ENCODE measurements around the gene ROPN1L. TPM values are rescaled to one million over a fixed set of nuclear protein-coding genes. Genes with fewer than 3 reads are reported as not detected.

ROPN1L gene
- total and polyA plus RNA-seq, 10 donors = 2.0 to 27.9 (median 11.4) TPM

DNA sequence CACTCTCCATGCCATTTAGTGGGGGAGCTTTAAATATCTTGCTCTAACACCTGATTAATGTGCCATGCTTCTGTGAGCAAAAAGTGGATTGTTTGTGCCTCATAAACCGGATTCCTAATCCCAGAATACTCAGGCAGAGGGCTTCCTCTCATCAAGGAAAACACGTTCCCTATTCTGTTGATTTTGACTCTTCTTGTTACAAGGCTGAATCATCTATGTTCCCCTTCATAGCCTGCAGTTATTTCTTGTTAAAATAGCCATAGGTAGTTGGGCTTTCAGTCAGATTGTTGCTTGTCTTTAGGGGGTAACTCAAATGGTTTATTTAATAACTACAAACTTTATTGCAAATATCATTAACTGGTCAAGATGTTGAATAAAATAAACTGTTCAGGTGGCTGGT lies 26.6 kb downstream of the ROPN1L start:
- Histone ChIP-seq H3K9me3 (no peaks in the 10 kb centered on the region), H3K27ac (no peak overlapping the region), H3K27me3 (replicated peaks in 1 of 7) (peaks cover 0 to 3% (median 0%) of the 10 kb centered on the region in 7 donors), H3K36me3 (peaks cover 0 to 11% (median 0%) of the 10 kb centered on the region in 6 donors), H3K4me3 (no peak overlapping the region), H3K4me1 (peaks cover 0 to 21% (median 10%) of the 10 kb centered on the region in 6 donors)
- DNase-seq = no peak
- intact Hi-C loops (cut with DNase I; ENCODE audit: low total_unique reads) = no loop called here
- 51 to 75% (median 62%) methylated on average over 2 of the region's 2 CpGs for WGBS, 5 donors
- no peak for TF ChIP-seq POLR2A (IDR thresholded peaks at IDR 0.05)
- TF ChIP-seq, protein P1, sequence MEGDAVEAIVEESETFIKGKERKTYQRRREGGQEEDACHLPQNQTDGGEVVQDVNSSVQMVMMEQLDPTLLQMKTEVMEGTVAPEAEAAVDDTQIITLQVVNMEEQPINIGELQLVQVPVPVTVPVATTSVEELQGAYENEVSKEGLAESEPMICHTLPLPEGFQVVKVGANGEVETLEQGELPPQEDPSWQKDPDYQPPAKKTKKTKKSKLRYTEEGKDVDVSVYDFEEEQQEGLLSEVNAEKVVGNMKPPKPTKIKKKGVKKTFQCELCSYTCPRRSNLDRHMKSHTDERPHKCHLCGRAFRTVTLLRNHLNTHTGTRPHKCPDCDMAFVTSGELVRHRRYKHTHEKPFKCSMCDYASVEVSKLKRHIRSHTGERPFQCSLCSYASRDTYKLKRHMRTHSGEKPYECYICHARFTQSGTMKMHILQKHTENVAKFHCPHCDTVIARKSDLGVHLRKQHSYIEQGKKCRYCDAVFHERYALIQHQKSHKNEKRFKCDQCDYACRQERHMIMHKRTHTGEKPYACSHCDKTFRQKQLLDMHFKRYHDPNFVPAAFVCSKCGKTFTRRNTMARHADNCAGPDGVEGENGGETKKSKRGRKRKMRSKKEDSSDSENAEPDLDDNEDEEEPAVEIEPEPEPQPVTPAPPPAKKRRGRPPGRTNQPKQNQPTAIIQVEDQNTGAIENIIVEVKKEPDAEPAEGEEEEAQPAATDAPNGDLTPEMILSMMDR (IDR thresholded peaks at IDR 0.05 in 8 of 11, conservative IDR thresholded peaks at IDR 0.05 in 3 of 11) = no peak
- TF ChIP-seq POLR2AphosphoS5 (IDR thresholded peaks at IDR 0.05) = no peak

DNA sequence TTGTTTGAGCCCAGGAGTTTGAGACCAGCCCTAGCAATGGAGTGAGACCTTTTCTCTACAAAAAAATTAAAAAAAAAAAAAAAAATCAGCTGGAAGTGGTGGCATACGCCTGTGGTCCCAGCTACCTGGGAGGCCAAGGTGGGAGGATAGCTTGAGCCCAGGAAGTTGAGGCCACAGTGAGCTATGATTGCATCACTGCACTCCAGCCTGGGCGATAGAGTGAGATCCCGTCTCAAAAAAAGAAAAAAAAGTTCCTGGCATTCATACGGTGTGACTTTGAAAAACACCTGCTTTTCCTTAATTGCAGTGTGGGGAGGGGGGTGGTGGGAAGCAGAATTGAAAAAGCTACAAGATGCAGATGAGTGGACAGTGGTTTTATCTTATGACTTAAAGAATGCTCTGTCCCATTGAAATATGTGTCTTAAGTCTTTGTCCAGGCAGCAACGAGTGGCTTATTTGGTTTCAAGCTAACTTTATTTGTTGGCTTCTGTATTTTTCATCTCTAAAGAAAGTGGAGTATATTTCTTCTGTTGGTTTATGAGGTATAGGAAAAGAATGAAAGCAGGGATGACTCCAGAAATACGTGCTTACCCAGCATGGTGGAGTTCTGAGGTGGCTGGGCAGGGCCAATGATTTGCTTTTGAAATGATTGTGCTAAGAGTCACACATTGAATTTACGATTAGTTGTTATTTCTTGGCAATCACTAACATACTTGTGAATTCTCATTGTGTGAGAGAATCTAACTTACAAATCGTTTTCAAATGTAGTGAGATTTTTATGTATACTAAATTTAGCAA lies 27.8 kb downstream of the ROPN1L start:
- Histone ChIP-seq H3K27me3 (replicated peaks in 1 of 7) (no peaks in the 10 kb centered on the region), H3K36me3 (peaks cover 0 to 4% (median 0%) of the 10 kb centered on the region in 6 donors), H3K4me1 (peaks cover 0 to 21% (median 10%) of the 10 kb centered on the region in 6 donors), H3K9me3 (peaks cover 0 to 5% (median 0%) of the 10 kb centered on the region in 8 donors), H3K4me3 (no peak overlapping the region), H3K27ac (no peak overlapping the region)
- intact Hi-C loops (cut with DNase I; ENCODE audit: low total_unique reads) = no loop called here
- DNase-seq = no peak
- 75 to 86% (median 81%) methylated on average over 8 of the region's 8 CpGs for WGBS, 5 donors
- TF ChIP-seq, protein P1 (IDR thresholded peaks at IDR 0.05 in 8 of 11, conservative IDR thresholded peaks at IDR 0.05 in 3 of 11) = no peak
- TF ChIP-seq POLR2AphosphoS5 (IDR thresholded peaks at IDR 0.05) = no peak
- TF ChIP-seq POLR2A (IDR thresholded peaks at IDR 0.05) = no peak

DNA sequence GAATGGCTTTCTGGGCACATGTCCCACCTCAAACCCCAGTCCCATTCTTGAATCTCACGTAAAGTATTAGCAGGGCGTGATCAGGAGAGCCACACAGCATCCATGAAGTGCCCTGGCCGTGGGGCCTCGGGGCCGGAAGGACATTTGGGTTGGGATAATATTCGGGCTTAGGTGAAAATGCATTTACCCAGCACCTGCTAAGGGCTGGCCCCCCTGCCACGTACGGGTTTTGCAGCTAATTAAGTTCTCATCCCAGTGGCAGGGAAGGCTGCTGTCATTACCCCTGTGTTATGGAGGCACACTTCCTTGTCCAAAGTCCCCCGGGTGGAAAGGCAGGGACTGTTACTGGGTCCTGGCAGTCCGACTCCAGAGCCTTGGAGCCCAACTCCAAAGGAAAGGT lies 29.0 kb downstream of the ROPN1L start:
- WGBS, 5 donors = 91 to 96% (median 94%) methylated on average over 8 to 10 of the region's 10 CpGs
- DNase-seq = peak; percentile 36
- Histone ChIP-seq H3K36me3 (peaks cover 0 to 4% (median 0%) of the 10 kb centered on the region in 6 donors), H3K9me3 (peaks cover 0 to 17% (median 11%) of the 10 kb centered on the region in 8 donors), H3K4me1 (peaks cover 0 to 21% (median 10%) of the 10 kb centered on the region in 6 donors), H3K27ac (no peak overlapping the region), H3K4me3 (no peak overlapping the region), H3K27me3 (replicated peaks in 1 of 7) (no peaks in the 10 kb centered on the region)
- intact Hi-C loops (cut with DNase I; ENCODE audit: low total_unique reads) = no loop called here
- TF ChIP-seq POLR2A (IDR thresholded peaks at IDR 0.05) (no peak), POLR2AphosphoS5 (IDR thresholded peaks at IDR 0.05) (no peak)
- TF ChIP-seq, protein P1 (IDR thresholded peaks at IDR 0.05 in 8 of 11, conservative IDR thresholded peaks at IDR 0.05 in 3 of 11) = no peak

DNA sequence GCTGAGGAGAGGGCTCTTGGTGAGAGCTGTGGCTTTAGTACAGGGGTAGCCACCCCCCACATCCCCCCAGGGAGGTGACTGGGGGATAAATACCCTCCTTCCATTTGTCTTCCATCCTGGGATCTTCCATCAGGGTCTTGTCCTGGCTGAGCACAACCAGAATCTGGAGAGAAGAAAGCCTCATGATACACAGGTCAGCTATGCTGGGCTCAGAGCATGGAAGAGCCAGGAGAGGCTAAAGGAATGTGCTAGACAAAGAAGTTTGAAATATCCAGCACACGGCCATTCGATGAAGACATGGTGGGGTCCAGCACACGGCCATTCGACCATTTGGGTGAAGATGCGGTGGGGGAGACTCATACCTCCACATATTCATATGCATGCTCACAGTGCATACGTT lies 30.0 kb downstream of the ROPN1L start:
- intact Hi-C loops (cut with DNase I; ENCODE audit: low total_unique reads) = no loop called here

More for the DNA sequence above, 30.0 kb downstream of the ROPN1L start:
- no peak overlapping the region for H3K4me3 ChIP-seq
- H3K9me3 ChIP-seq = peaks cover 0 to 21% (median 17%) of the 10 kb centered on the region in 8 donors
- peaks cover 0 to 4% (median 0%) of the 10 kb centered on the region in 6 donors for H3K36me3 ChIP-seq
- TF ChIP-seq, protein P1 (IDR thresholded peaks at IDR 0.05 in 8 of 11, conservative IDR thresholded peaks at IDR 0.05 in 3 of 11) = no peak
- no peak for TF ChIP-seq POLR2AphosphoS5 (IDR thresholded peaks at IDR 0.05)
- no peak for TF ChIP-seq POLR2A (IDR thresholded peaks at IDR 0.05)
- DNase-seq = no peak
- H3K4me1 ChIP-seq = peaks cover 0 to 12% (median 7%) of the 10 kb centered on the region in 6 donors
- no peaks in the 10 kb centered on the region for H3K27me3 ChIP-seq (replicated peaks in 1 of 7)
- 92 to 96% (median 95%) methylated on average over 6 of the region's 6 CpGs for WGBS, 5 donors
- no peak overlapping the region for H3K27ac ChIP-seq
